Peyer's patch (tissue), 4 donors: ENCODE measurements around the gene KLHL30. TPM values are rescaled to one million over a fixed set of nuclear protein-coding genes. Genes with fewer than 3 reads are reported as not detected.

Experiments used
- DNase-seq, 3 donors: peaks; one replicate each; pipeline ENCODE4 v3.0.0-alpha.2; 2017 to 2019
- H3K27ac ChIP-seq, 4 donors: fragments of 200-600 bp; sonication (generic); one replicate each; pipeline ENCODE4 v1.5.1; 2016 to 2019
- H3K27me3 ChIP-seq, 2 donors: fragments of 200-600 bp; sonication (generic); one replicate each; pipeline ENCODE4 v1.5.1; 2019
- H3K36me3 ChIP-seq, 3 donors: fragments of 200-600 bp; sonication (generic); one replicate each; pipeline ENCODE4 v1.5.1; 2016 to 2019
- H3K4me1 ChIP-seq, 4 donors: fragments of 200-600 bp; sonication (generic); one replicate each; pipeline ENCODE4 v1.5.1; 2016 to 2019
- H3K4me3 ChIP-seq, 4 donors: fragments of 200-600 bp; sonication (generic); 1 replicate in 3 of 4; 2 replicates in 1 of 4; pipeline ENCODE4 v1.5.1; 2016 to 2019; ENCODE audit warnings: mild to moderate bottlenecking in 1 of 4
- H3K9me3 ChIP-seq, 4 donors: fragments of 200-600 bp; sonication (generic); one replicate each; pipeline ENCODE4 v1.5.1; 2016 to 2019; ENCODE audit warnings: mild to moderate bottlenecking in 1 of 4
- POLR2A ChIP-seq, 2 donors: fragments of 450-650 bp; IDR thresholded peaks; one replicate each; pipeline ENCODE4 v1.5.1; 2017; ENCODE audit warnings: antibody characterized with exemption in 2 of 2, mild to moderate bottlenecking in 2 of 2, moderate library complexity in 2 of 2
- total RNA-seq, 4 donors: library from RNA; depleted of rRNA; stranded (reverse); fragments of >200 nt; gene quantifications; one replicate each; pipeline ENCODE4 v1.1.0, GENCODE V29; 2016
- TF ChIP-seq, protein P1 (sequence below), 6 experiments: fragments of 450-650 bp in 4 of 6; fragments of 200-600 bp in 2 of 6; sonication (generic) in 1 of 6; IDR thresholded peaks; one replicate each; pipeline ENCODE4 v1.5.1; 2017 to 2019; ENCODE audit warnings: antibody characterized with exemption in 6 of 6, mild to moderate bottlenecking in 3 of 6, moderate library complexity in 1 of 6

The KLHL30 gene
- total RNA-seq, 4 donors from 2014 or later, result 0.27 to 0.28 TPM; not detected in 2

DNA sequence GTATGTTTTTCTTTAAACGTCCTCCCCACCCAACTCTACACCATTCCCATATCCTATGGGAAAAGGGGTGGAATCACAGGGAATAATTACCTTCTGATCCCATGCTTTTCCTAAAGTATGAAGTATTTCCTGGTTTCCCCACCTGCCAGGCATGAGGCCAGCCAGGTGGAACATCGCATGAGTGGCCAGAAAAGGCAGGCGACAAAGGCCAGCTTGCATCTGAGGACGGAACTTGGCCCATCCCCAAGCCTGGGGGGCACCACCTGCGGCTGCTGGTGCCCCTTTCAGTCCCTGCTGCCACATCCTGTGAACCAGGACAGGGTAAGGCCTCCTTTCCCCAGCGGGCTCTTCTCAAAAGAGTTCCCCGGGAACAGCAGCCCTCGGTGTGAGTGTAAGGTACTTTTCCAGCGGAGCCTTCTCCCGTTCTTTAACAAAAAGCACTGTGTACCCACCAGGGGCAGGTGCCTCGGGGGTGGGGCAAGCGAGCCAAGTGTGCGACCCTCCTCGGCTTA, 19.1 kb downstream of the KLHL30 start:
- Histone ChIP-seq H3K27me3 (peaks cover 0 to 8% of the 10 kb centered on the region in 2 donors), H3K4me3 (no peak overlapping the region), H3K4me1 (peaks cover 0 to 19% (median 10%) of the 10 kb centered on the region in 4 donors), H3K36me3 (no peaks in the 10 kb centered on the region), H3K9me3 (no peaks in the 10 kb centered on the region), H3K27ac (no peak overlapping the region)
- TF ChIP-seq POLR2A (IDR thresholded peaks at IDR 0.05), result no peak
- TF ChIP-seq, protein P1, sequence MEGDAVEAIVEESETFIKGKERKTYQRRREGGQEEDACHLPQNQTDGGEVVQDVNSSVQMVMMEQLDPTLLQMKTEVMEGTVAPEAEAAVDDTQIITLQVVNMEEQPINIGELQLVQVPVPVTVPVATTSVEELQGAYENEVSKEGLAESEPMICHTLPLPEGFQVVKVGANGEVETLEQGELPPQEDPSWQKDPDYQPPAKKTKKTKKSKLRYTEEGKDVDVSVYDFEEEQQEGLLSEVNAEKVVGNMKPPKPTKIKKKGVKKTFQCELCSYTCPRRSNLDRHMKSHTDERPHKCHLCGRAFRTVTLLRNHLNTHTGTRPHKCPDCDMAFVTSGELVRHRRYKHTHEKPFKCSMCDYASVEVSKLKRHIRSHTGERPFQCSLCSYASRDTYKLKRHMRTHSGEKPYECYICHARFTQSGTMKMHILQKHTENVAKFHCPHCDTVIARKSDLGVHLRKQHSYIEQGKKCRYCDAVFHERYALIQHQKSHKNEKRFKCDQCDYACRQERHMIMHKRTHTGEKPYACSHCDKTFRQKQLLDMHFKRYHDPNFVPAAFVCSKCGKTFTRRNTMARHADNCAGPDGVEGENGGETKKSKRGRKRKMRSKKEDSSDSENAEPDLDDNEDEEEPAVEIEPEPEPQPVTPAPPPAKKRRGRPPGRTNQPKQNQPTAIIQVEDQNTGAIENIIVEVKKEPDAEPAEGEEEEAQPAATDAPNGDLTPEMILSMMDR (IDR thresholded peaks at IDR 0.05), result no peak
- no peak for DNase-seq

DNA sequence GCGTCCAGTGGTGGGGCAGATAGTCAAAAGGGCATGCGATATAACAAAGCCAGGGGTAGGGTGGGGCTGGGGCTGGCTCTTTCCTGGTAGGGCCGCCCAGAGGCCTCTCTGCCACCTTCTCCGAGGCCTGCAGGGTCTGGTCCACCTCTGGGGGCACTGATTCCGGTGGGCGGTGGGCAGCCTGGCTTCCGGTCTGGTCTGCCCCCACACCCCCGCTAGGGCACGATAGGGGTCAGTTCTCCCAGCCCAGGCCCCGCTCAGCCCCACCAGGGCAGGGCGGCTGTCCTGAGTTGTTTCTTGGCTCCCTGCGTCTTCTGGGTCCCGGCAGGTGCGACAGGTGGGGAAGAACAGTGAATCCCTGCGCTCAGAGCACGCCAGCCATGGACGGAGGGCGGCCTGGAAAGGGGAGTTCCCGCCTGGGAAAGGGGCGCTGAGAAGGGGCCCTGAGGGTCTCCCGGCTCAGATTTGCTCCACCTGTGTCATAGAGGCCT, 19.6 kb downstream of the KLHL30 start:
- TF ChIP-seq, protein P1 (IDR thresholded peaks at IDR 0.05), result no peak
- TF ChIP-seq POLR2A (IDR thresholded peaks at IDR 0.05), result no peak
- Histone ChIP-seq H3K4me1 (peaks cover 0 to 19% (median 10%) of the 10 kb centered on the region in 4 donors), H3K27me3 (peaks cover 0 to 13% of the 10 kb centered on the region in 2 donors), H3K27ac (no peak overlapping the region), H3K36me3 (no peaks in the 10 kb centered on the region), H3K4me3 (no peak overlapping the region), H3K9me3 (no peaks in the 10 kb centered on the region)
- peak in 1 of 3 donors; percentile 48 for DNase-seq

DNA sequence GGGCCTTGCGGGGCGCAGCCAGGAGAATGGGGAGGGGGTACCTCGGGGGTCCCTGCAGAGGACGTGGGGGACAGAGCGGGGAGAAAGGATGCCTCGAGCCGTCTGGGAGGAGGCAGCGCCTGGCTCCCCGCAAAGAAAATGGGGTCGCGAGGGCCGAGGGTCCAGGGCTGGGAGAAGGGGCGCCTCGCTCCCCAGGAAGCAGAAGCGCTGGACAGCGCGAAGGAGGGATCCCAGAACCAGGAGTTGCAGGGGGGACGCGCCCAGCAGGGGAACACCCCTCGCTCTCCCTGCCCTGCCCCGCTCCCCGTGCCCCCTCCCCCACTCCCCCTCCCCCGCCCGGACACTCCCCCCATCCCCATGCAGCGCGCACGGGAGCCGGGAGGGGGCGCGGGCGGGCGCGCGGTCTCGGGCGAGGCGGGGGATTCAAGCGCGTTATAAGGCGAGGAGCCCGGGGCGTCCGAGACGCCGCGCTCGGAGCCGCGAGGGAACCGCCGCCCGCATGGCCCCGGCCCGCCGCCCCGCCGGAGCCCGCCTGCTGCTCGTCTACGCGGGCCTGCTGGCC, 20.1 kb downstream of the KLHL30 start, which contains the start of gene ERFE:
Gene ERFE (plus strand): TSS at position 462 of the 562 bp plus-strand sequence. CDS start 38 bp downstream, at position 500.
- peaks cover 0 to 18% of the 10 kb centered on the region in 2 donors for H3K27me3 ChIP-seq
- no peaks in the 10 kb centered on the region for H3K9me3 ChIP-seq
- peak in 2 of 3 donors; percentile 32 to 65 for DNase-seq
- H3K27ac ChIP-seq, result no peak within 1 kb of the TSS
- H3K4me1 ChIP-seq, result peaks cover 0 to 23% (median 10%) of the 10 kb centered on the region in 4 donors
- no peaks in the 10 kb centered on the region for H3K36me3 ChIP-seq
- H3K4me3 ChIP-seq, result peak within 1 kb of the TSS; percentile 15 to 53 (median 44)
- no peak for TF ChIP-seq POLR2A (IDR thresholded peaks at IDR 0.05)
- TF ChIP-seq, protein P1 (IDR thresholded peaks at IDR 0.05), result peak in 4 of 6 experiments; percentile 12 to 49 (median 30)

DNA sequence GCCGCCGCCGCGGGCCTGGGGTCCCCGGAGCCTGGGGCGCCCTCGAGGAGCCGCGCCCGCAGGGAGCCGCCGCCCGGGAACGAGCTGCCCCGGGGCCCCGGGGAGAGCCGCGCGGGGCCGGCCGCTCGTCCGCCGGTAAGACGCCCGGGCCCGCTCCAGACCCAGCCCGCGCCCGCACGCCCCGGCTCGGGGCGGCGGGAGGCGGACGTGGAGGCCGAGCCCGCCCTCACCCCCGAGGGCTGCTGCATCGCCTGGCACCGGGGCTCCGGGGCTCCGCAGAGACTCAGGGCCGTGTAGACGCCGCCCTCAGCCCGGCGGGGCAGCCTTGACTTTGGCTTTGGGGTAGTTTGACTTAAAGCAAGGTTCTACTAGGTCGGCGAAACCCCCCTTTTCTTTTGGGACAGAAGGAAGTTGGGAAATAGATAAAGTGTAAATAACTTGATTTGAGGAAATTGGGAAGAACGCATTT, 20.6 kb downstream of the KLHL30 start:
- peak overlapping the region; percentile 15 to 53 (median 44) for H3K4me3 ChIP-seq

DNA sequence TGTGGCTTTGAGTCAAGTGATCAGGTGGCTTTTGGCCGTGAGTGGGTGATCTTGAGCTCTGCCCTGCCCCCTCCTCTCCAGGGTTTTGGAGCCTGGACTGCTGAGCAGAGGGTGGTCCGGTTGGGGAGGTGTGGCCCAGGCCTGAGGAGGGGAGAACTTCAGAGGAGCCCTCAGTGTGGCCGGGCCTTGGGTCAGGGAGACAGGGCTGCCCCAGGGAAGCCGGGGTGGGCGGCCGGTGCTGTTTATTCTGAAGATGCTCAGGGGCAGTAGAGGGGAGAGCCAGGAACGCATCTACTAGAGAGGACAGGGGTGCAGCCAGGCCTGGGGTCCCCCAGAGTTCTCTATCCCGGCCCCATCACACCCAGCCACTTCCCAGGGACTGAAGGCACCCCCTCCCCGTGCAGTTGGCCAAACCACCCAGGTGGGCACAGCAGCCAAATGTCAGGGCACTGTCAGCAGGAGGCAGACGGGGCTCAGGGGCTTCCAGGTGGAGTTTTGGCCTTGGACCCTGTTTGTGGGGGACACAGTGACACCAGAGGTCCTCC, 21.3 kb downstream of the KLHL30 start:
- H3K27me3 ChIP-seq, result peaks cover 0 to 23% of the 10 kb centered on the region in 2 donors
- no peak for TF ChIP-seq POLR2A (IDR thresholded peaks at IDR 0.05)
- TF ChIP-seq, protein P1 (IDR thresholded peaks at IDR 0.05), result no peak

More for the DNA sequence above, 20.6 kb downstream of the KLHL30 start:
- Histone ChIP-seq H3K9me3 (no peaks in the 10 kb centered on the region), H3K27me3 (peaks cover 0 to 21% of the 10 kb centered on the region in 2 donors), H3K4me1 (peaks cover 0 to 28% (median 13%) of the 10 kb centered on the region in 4 donors), H3K36me3 (no peaks in the 10 kb centered on the region), H3K27ac (no peak overlapping the region)
- DNase-seq, result peak in 1 of 3 donors; percentile 49
- TF ChIP-seq, protein P1 (IDR thresholded peaks at IDR 0.05), result no peak
- no peak for TF ChIP-seq POLR2A (IDR thresholded peaks at IDR 0.05)

More for the DNA sequence above, 21.3 kb downstream of the KLHL30 start:
- Histone ChIP-seq H3K4me1 (peaks cover 0 to 31% (median 14%) of the 10 kb centered on the region in 4 donors), H3K36me3 (no peaks in the 10 kb centered on the region), H3K4me3 (peak overlapping the region in 3 of 4 donors; percentile 40 to 53 (median 48)), H3K9me3 (no peaks in the 10 kb centered on the region), H3K27ac (no peak overlapping the region)
- peak in 1 of 3 donors; percentile 41 for DNase-seq
